Activated CD8-positive, alpha-beta memory T cell treated with anti-CD3 and anti-CD28 coated beads for 48 hours (primary cell): ENCODE measurements around the gene HOXA3.
A peak's percentile ranks its signal among the peaks of the same experiment; 100 is the strongest.

Source experiments
- DNase-seq, 3 experiments: peaks; one replicate each; pipeline ENCODE4 v3.0.0-alpha.2; 2020; ENCODE audit warnings: low read depth in 2 of 3, low spot score in 2 of 3

HOXA3 gene

DNA sequence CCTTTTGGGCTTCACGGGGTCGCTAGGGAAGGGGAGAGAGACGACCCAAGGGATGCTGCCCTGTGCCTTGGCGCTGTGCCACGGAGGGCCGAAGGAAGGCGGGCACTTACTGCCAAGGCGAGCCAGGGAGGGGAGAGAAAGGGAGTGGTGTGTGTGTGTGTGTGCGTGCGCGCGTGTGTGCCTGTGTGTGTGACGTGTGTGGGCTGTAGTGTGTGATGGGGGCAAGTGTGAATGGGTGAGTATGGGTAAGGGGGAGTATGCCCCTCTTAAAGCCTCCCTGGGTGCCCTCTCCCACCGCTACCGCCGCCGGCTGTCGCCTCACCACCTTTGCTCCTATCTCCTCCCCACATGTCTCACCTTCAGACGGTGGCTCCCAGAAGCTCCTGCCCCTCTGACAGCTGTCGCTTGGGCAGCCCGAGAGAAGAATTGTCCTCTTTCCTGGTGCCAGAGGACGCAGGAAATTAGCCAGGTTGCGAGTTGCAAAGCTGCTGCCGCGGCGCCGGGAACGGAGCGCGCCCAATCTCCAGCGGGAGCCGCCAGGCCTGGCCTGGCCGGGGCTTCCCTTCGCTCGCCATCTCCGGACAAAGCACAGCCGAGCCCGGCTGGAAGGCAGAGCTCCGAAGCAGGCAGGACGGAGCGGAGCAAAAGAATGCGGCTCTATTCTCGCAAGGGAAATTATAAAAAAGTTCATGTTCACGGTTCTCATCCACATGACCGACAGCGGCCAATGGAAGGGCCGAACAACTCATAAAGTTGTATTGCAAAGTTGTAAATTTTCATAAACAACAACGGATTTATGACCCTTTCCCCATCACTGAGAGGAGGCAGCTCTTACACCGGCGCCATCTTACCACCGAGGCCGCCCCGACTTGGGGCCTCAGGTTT, at the start of gene HOXA3:
HOXA3 (minus strand) TSS at position 653 of the 885 bp plus-strand sequence. CDS start 41,943 bp downstream, outside the sequence.
- no peak for DNase-seq

DNA sequence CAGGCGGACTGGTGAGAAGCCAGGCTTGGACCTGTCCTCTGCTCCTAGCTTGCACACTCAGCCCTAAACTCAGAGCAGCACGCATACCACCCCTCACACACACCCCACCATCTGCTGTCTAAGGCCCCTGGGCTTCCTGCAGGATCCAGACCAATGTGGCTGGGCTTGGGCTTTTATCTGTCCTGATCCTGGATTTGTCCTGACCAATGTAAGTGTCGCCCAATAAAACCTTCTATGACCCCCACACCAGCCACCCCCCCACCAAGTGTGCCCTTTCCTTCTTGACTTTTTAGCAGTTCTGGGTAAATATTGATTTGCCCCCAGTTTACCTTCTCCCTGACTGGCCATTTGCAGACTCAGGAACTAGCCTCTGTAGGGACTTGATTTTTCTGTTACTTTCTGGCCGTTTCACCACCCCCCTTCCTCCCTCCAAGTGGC, 49.2 kb upstream of the HOXA3 start:
- no peak for DNase-seq

DNA sequence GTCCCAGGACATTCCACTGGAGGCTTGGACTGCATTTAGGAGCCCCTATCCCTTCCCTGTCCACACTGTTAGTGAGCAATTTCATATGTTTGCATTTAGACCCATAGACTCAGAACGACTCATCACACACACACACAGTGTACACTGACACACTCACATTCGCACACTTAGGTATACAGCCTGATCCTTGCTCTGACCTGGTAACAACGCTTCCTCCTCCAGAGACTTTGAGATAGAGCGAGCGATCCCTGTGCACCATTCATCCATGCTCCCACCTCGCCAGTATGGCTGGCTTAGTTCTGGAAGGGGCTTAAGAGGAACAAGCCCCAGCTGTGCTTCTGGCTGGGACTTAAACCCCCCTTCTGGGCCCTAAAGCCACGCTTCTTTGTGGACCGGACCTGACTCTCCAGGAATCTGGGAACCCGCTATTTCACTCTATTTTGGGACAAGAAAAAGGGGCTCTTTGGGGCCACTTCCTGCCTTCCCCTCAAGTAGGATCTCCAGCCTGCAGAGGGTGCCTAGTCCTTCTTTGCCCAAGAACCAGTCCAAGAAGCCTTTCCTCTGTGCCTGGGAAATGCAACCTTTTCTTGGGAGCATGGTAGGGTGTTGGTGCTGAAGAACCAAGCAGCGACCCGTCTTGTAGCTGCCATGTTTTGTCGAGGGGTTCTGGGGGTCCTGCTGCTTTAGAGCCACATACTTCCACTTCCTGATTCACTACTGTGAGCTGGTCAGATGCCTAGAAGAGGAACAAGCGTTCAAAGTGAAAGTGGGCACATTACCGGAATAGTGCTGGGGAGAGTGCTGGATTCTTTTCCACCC, 48.6 kb upstream of the HOXA3 start:
- no peak for DNase-seq

DNA sequence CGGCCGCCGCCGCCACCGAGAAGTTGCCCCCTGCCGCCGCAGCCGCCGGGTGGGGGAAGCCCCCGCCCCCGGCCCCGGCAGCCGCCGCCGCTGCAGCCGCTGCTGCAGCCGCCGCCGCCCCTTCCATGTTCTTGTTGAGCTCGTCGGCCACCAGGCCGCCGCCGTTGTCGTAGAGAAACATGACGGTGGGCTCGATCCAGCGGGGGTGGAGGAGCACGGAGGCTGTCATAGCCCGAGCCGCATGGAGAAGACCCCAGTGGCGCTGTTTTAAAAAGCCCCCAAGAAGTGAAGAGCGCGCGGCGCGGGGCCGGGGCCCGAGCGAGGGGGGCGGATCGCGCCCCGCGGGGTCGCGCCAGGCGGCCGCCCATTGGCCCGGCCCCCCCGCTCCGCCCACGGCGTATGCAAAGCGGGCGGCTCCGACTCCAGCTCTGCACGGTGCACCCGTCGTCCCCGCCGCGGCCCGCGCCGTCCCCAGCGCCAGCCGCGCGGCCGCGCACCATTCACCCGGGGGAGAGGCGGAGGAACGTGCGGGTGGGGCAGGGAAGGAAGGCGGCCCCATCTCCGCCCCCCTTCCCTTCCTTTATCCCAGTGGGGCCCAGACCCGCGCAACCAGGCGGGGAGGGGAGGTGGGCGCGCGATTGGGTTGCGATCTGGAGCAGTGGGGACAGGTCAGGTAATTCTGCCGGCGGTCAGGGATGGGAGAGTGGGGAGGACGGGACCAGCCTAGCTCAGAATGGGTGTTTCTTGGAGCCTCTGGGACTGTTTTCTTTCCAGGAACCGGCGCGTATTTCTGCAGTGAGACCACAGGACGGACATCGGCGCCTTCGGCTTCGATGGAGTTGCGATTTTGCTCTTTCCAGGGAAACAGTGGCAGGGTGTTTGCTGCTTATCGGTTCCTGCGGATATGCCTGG, 47.7 kb upstream of the HOXA3 start, which contains the start of gene HOXA13:
HOXA13 (minus strand) TSS at position 243 of the 912 bp plus-strand sequence; CDS start at position 229, 14 bp downstream.
- DNase-seq = no peak

DNA sequence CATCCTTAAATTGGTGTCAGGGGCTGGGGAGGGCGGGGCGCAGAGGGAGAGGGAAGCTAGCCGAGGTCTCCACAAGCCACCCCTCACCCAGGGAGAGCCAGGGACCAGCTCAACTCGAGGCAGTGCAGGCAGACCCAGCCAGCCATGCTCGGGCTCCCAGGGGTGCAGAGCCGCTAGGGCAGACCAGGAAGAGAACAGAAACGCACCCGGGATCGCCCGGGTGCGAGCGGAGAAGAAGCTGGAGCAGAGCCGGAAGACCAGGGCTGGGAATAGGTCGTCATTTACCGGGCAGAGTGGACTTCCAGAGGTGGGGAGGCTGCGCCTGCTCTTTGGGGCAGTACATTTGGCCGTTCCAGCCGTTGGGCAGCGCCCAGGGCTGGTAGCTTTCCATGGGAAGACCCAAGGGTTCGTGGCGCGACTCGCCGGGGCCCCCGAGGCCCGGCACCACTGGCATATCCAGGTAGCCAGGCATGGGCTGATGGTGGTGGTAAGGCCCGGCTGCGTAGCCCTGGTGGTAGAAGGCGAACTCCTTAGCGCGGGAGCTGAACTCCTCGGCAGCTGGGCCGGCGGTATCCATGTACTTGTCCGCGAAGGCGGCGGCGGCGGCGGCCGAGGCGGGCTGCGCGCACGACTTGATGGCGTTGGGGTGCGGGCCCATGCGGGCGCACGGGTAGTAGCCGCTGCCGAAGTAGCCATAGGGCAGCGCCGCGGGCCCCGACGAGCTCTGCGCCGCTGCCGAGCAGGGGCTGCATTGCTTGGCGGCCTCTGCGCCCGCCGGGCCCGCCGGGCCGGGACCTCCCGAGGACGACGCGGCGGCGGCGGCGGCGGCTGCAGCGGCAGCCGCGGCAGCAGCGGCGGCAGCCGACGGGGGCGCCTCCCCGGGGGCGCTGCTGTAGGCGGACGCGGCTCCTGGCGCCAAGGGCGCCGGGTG, 46.8 kb upstream of the HOXA3 start:
- no peak for DNase-seq

DNA sequence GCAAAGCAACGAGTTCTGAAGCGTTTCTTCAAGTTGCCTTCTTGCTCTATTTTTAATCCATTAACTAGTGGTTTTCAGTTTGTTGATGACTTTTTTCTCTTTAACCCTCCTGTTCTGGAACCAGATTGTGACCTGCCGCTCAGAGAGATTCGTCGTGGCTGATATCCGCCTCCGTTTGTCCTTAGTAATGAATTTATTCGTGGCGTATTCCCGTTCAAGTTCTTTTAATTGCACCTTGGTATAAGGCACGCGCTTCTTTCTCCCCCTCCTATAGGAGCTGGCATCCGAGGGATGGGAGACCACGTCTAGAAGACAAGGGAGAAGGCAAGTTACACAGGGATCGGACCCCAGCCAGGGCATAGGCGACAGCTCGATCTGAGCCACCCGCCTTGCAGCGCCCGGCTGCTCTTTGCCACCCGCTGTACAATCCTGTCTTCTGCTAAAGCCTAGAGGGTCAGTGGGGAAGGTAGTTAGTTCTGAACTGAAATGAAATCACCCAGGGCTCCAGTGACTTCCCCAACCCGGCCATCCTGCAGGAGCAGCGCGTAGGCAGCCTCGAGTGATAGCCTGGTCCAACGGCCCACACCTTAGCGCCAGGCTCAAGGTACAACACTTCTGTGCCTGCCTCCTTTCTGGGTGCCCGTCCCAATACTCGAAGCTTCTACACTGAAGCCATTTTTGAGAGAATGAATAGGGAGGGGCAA, 45.9 kb upstream of the HOXA3 start:
- no peak for DNase-seq

DNA sequence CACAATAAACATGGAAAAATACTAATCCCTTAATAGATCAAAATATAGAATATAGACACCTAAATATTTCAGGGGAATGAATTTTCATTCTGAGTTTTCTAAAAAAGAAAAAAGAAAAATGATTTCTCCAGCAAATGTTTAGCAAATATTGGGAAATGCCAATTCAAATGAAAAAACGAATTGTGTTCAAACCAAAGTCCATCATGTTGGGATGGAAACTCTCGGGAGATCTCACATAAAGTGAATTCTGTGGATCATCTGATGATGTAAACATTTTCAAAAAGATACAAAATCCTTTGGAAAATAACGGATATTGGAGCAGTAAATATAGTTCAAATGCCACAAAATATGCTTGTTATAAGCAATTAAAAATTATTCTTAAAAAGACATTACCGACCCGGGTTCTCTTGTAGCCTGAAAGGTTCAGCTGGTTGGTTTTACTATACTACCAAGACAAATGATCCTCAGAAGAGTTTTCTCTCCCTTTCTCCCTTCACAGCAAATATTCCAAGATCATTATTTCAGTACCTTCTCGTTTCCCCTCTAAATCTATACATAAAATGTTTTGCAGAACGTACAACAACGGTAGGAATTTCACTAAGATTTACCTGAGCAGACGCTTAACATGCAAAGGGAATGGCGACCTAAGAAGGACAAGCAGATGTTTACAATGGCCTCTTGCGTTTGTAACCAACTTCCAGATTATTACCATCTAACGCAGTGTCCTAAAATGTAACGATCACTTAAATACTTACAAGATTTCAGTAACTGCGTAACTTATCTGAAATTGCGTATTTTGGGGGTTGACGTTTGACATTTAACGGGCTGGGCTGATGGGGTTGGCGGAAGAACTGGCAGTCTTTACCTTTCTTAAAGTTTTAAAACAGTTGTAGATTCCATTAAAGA, 45.0 kb upstream of the HOXA3 start:
- no peak for DNase-seq

DNA sequence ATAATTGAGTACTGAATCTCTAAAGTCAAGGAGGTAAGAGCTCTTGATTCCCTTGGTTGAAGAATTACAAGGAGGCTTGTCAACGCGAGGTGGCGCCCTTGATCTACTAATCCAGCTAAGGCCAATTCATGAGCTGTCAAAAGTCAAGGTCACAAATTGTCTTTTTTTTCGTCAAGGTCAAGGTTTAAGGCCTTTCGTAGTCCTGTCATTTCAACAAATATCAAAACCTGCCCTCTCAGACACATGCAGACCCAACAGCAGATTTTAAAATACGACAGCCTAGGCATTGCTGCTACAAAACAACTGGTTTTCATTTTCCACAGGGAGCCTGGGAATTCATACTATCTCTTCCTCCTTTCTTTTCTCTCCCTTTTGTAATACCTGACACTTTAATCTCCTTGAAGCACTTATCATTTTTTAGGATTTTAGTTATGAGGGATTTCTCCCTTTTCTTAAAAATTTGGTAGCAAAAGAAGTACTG, 43.9 kb upstream of the HOXA3 start:
- peak in 2 of 3 experiments; percentile 70 to 74 for DNase-seq

DNA sequence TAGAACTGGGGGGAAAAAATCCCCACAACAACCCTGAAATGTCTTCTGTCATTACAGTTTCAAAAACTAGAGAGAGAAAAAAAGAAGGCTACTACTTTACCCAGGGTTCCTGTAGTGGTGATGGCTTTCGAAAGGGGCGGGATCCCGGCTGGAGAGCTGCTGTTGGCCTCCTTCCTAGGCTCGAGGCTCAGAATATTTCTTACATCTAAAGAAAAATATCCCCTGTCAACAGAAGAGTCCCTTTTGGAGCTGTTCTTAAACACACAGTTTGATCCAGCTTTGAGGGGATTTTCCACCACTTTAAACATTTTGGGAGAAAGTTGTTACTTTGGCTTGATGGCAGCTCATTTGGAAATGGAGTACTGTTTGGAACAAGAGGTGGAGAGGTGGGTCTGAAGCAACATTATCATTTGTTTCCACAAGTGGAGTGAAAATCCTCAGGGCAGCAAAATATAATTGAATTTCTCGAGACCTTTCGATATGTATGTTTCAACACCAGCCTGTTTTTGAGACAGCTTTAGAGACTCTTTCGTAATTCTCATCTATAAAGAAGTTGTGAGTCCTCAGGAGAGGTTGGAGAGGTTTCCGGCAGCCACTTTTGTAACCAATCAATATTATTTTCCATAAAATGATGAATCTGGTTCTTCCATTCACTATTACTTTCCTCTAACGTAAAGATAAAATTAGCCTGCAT, 42.5 kb upstream of the HOXA3 start:
- DNase-seq = no peak

DNA sequence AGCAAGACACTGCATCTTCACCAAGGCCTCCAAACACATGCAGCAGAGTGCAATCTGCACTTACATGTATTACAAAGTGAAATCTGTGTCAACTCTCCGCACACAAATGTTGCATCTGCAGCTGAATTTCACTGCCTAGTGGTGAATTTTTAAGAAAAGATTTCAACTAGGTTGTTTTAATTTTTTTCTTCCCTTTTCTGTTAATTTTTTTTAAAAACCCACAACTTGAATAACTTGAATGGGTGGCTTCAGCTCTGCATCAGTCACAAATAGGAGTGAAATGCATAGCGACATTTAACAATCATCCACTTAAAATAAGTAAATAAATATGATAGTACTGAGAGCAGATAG, 41.6 kb upstream of the HOXA3 start:
- no peak for DNase-seq

DNA sequence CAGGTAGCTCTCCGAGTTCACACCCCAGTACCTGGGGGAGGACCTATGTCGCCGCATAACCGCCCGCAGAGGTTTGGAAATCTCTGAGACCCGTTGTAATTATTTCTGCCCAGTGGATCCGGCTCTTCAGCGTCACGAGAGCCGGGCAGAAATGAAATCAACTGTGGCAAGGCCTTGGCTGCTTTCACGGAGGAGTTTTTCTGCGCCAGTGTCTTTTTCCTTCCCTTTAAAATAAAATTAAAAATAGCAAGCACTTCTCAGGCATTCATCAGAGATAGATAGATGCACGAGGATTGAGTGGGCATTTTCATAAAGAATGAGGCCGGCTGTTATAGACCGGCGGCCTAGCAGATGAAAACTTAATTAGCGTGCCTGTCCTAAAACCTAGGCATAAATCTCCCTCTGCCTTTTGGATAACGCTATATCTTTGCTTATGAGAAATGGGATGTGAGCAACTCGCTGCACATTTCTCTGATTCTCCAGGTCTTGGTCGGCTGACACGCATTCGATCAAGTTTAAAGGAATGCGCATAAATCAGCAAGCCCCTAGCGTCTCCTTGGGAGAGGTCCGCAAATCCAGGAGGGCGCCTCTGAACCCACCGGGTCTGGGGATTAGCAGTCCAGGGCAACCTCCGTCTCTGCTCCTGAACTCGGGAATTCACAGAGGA, 41.1 kb upstream of the HOXA3 start:
- no peak for DNase-seq

DNA sequence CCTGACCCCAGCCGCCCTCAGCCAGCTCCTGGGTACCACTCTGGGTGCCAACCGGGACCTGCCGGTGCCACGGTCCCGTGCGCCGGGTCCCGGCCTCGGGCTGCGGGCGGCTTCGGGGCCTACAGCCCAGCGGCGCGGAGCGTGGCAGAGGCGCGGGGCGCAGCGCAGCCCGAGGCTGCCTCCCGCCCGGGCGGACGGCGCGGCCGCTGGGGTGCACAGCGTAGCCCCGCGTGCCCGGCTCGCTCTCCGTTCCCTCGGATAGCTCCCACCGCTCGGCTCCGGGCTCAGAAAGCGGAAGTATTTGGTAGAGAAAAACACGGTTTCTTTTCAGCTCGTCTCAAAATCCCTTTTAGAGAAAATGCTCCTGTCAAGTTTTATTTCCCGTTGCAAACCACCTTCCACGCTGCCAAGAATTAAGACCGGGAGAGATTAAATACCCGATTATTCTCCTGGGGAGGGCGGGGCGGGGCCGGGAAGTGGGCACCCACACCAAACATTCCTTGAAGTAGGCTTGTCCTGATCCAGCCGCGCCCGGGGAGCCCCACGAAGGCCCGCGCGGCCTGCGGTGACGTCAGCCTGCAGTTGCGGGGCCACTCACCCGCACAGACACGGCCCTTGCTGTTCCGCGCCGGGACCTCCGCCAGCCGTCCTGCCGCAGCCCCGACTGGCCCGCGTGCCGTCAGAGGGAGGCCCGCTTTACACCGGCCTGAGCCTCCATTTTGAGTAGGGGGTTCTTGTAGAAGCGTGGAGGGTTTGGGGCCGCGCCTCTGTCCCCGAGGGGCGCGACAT, 40.4 kb upstream of the HOXA3 start:
- DNase-seq = no peak

DNA sequence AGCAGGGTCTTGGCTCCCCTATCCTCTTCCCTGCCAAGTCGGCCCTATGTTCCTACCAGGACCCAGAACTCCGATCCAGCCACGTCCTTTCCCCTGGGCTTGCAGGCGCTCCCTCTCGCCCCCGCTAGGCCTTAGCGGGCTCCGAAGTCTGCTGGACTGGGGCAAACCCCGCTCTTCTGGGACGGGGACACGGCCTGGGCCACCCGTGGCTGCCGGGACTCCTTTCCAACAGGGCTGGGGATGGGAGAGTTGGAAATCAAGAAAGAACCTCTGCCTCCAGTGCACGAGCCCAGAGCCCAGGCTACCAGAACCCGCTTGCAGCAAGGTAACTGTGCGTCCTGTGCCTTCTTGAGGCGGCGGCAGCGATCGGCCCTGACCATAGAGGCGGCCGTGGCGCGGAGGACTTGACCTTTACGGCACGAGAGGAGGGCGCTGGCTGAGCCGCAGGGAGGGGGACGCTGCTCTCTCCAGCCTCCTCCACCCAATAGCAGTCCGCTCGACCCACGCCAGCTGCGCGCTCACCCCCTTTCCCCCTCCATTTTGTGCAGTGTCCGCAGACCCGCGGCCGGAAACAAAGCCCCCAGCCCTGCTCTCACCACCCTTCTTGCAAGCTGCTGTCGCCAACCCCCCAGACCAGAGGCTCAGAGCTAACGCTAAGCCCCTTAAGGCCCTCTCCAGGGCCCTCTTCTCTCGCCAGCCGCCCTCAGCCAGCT, 39.6 kb upstream of the HOXA3 start:
- no peak for DNase-seq

DNA sequence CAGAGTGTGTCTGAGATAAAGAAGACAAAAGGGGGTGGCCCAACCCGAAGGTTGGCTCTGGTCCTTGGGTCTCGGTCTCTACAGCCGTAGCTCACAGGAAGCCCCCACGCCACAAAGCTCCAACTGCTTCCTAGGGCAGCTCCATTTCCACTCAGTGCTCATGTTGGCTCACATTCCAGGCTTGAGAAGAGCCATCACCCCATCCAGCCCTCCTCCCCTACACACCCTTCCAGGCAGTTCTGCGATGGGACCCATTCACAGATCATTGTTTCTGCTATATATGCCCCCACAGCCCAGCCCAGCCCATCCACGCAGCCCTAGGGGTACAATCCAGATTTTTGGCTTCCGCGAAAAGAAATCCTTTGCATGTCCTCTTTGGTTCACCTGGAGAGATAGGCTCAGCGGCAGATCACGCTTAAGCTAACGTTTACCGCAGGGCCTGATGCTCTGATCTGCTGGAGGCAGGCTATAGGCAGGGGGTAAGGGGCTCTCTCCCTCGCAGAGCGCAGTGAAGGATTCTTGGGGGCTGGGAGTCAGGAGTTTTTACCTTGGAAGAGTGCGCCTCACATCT, 38.9 kb upstream of the HOXA3 start:
- no peak for DNase-seq
